GM12891 (cell line): Measurements from ENCODE around the gene ACSBG1.

Source experiments
- PAX5 ChIP-seq: IDR thresholded peaks from 2 replicates; pipeline ENCODE4 v1.6.1; 2011; ENCODE audit warnings: low read length, moderate library complexity, mild to moderate bottlenecking; ENCODE audit not compliant: insufficient read depth, severe bottlenecking
- POLR2A ChIP-seq: IDR thresholded peaks from 2 replicates; pipeline ENCODE4 v1.6.1; 2011; ENCODE audit warnings: low read depth, low read length, control low read depth
- POLR2AphosphoS5 ChIP-seq: IDR thresholded peaks from 2 replicates; pipeline ENCODE4 v1.6.1; 2011; ENCODE audit warnings: low read depth, low read length, control low read depth
- POU2F2 ChIP-seq: IDR thresholded peaks from 2 replicates; pipeline ENCODE4 v1.6.1; 2011; ENCODE audit warnings: low read depth, mild to moderate bottlenecking, control low read depth, low read length, moderate library complexity
- SPI1 ChIP-seq: IDR thresholded peaks from 2 replicates; pipeline ENCODE4 v1.6.1; 2011; ENCODE audit warnings: low read depth, low read length, control low read depth
- TAF1 ChIP-seq: IDR thresholded peaks from 2 replicates; pipeline ENCODE4 v1.6.1; 2011; ENCODE audit warnings: low read depth, low read length, control low read depth

DNA sequence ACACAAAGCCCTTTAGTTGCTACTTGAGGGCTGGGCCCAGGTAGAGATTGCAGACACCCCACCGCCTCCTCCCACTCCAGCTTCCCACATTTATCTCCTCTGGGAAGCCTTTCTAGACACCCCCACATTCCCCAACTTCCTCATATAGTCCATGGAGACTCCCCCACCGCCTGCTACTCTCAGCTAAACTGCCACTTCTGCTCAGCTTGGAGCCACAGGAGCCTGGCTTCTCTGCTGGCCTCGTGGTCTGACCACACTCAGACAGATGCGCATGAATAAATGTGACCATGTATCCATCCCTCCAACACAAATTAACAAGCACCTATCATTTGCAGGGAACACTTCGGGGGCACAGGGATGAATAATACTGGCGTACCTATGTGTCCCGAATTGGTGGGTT is 10.5 kb upstream of the ACSBG1 start:
- TF ChIP-seq POLR2A (no peak), POLR2AphosphoS5 (no peak), POU2F2 (no peak), TAF1 (no peak), PAX5 (no peak), SPI1 (no peak)
